Activated CD4-positive, alpha-beta T cell treated with anti-CD3 and anti-CD28 coated beads, Interleukin-2, amount 50 U/mL, for 24 hours (primary cell): ENCODE measurements around the gene IER5L.
"Not testable (repeated sequence)": the region's sequence is repeated elsewhere in the genome, so short reads cannot be mapped to it uniquely, and the experiment has no call there.

Source experiments
- DNase-seq, 2 donors: peaks; one replicate each; pipeline ENCODE4 v3.0.0-alpha.2; 2020; ENCODE audit warnings: low read depth in 1 of 2, low spot score in 1 of 2

Gene IER5L

GRCh38 chr9:129140397-129141065, 37.5 kb downstream of the IER5L start:
- DNase-seq = peak in 1 of 2 donors; percentile 9

- peak; percentile 43 to 81 for DNase-seq
Measured at GRCh38 chr9:129139993-129140396, 38.1 kb downstream of the IER5L start.

DNA sequence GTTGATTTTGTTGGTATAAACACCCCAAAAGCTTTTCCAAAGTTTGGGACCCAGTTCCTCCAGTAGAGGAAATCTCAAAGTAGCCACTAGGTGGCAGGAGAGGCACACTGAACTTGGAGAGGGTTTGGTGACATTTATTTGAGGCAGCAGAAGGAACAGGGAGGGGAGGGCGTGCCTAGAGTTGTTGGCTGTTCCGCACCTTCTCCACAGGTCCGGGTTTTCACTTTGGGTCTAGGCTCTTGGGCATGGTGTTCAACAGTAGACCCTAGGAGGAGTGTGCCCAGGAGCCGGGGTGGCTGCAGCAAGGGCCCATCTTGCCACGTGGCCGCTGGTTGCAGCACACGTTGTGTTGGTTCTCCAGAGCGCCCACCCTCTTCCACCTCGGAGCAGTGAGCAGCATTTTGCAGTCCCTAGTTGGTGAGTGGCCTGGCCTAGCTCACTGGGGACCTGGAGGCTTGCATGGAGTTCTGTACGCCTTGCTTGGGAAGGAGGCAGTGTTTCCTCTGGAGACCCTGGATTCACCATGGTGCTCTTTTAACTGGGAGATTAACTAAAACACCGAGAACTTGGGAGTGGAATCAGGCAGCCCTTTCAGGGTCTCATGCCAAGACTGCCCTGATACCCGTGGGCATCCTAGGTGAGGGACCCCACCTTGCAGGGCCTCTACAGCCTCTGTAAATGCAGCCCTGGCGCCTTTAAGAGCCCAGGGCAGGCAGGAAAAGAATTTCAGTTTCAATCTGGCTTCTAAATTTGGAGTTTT, 38.6 kb downstream of the IER5L start:
- DNase-seq = peak; percentile 52 to 79

- DNase-seq = no peak
Measured at GRCh38 chr9:129138476-129139232, 39.4 kb downstream of the IER5L start.

DNA sequence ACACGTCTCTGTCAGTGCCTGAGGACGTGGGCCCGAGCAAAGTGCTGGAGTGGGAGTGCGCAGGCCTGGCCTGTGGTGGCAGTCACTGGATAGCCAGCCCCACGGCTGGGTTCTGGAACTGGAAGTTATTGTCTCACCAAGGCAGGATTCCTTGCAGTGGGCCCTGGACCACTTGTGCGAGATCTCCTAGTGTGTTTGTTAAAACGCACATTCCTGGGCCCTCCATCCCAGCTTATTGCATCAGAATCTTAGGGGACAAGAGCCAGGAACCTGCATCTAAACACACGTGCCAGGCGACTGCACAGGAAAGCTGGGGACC, 40.0 kb downstream of the IER5L start:
- DNase-seq = no peak

DNA sequence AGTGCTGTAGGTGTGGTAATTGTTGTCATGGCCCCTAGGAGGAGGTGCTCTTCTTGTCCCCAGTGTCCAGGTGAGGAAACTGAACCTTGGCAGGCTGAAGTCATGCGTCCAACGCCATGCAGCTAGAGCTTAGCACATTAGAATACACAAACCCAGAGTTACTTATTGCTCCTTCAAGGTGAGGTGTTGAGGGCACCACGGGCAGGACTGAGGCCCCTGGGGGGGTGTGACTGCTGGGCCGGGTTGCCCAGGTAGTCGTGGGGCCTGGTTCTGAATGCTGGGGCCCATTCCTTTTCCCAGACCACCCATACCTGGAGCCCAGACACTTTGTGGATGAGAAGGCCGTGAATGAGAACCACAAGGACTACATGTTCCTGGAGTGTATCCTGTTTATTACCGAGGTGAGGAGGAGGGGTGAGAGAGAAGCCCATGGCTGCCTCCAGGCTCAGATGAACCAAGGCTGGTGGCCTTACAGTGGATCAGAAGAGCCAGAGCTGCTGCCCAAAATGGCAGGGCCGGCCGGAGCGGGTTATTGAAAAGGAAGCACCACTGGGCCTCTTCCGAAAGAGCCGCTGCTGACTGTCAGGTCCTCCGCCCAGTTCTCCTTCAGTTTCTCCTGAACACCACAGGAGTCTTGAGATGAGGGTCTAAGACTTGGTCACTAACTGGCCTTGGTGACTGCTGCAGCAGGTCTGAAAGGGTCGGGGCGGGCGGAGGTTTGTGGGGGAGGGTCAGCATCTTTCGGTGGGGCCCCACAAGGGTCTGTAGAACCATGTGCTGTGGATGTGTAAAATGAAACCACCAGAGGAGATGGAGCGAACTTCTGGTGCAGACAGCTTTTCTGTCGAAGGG, 40.5 kb downstream of the IER5L start:
- DNase-seq = no peak

- no peak for DNase-seq
Measured at GRCh38 chr9:129136446-129137035, 41.5 kb downstream of the IER5L start.

DNA sequence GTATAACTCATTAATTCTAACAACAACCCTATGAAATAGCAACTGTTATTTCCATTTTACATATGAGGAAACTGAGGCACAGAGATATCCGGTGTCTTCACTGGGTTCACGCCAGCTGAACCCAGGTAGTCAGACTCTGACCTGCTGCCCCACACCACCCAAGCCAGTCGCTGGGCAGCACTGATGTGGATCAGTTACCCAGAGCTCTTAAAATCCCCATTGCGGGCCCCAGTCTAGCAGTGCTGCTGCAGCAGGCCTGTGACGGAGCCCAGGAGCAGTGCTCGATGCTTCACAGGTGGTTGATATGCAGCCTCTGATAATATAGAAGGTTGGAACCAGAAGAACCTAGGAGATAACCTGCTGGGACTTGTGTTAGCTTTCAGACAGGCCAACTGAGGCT, 42.6 kb downstream of the IER5L start:
- no peak for DNase-seq

GRCh38 chr9:129133082-129133481, 45.0 kb downstream of the IER5L start:
- DNase-seq = no peak

- peak; percentile 77 for DNase-seq
Measured at GRCh38 chr9:129131300-129132145, 46.5 kb downstream of the IER5L start.

DNA sequence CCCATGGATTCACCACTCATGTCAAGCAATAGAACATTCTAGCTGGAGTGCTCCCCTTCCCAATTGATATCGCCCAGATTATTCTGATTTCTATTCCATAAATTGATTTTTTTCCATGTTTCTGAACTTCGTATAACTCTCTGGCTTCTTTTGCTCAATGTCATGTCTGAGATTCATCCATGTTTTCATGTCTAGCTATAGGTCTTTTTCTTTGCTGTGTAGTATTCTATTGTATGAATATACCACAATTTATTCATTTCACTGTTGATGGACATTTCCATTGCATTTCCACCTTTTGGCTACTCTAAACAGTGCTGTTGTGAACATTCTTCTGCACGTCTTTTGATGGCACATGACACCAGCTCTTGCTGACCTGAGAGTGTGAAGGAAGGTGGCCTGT, 47.3 kb downstream of the IER5L start:
- no peak for DNase-seq

DNA sequence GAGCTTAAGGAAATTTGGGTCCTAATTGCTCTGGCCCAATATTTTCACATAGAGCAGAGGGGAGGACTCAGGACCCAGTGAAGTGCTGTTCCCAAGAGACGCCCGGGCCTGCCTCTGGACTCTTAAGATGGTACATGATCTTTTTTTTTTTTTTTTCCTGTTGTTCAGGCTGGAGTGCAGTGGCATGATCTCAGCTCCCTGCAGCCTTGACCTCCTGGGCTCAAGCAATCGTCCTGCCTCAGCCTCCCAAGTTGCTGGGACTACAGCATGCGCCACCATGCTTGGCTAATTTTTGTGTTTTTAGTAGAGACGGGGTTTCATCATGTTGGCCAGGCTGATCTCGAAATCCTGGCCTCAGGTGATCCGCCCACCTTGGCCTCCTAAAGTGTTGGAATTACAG, 47.8 kb downstream of the IER5L start:
- not testable (repeated sequence) for DNase-seq

DNA sequence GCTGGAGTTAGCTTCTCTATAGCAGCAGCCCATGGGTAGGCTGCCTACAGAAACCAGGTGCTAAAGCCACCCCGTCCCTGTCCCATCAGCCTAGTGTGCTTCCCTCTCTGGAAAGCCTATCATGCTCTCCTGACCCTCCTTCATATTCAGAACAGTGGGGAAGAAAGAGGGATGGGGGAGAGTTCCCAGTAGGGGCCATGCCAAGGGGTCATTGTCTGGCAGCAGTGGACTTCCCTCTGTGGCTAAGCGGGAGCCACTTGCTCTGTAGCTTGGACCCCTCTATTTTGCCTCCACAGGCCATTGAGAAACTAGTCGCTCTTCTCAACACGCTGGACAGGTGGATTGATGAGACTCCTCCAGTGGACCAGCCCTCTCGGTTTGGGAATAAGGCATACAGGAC, 49.4 kb downstream of the IER5L start:
- DNase-seq = no peak

DNA sequence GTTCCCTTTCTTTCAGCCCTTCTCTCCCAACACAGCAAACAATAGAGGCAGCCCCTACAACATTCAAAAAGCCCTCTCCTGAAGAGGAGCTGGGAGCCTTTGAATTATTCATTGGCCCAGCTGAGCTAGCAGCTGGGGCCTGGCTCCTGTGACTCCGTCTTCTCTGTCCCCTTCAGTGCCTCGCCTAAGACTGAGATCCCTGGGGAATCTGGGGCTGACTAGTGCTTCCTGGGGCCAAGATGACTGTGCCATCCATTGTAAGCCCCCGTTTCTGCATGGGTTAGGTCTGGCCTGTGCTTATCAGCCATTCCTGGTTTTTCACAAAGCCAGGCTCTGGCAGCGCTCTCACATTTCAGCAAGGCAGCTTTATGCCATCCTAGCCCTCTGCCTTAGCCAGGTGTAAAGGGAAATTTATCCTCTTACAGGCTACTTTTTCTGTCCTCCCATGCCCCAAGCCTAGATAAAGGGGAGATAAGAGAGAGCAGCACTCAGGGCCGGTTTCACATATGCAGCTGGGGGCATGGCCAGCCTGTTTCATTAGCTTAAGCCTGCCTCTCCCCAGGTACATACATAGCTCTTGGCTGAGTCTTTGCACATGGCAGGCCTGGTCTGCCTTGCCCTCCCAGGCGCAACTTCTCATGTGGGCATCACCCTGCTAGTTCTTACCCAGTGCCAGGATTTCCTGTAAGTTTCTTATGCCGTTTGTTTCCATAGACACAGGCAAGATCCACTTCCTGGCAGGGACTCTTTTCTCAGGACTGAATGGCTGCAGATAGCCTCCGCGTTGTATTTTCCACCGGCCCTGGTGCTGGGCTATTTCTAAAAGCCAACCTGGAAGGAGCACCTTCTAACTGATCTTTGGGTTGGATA, 51.1 kb downstream of the IER5L start:
- DNase-seq = no peak
